HepG2 (cell line): ENCODE measurements around the gene ZNF212. TPM values are rescaled to one million over a fixed set of nuclear protein-coding genes. Genes with fewer than 3 reads are reported as not detected.

Experiments
- AKNA ChIP-seq: sonication (generic); formaldehyde crosslinking; IDR thresholded peaks from 2 replicates; pipeline ENCODE4 v1.4.0; 2020; ENCODE audit warnings: missing genetic modification reagents, borderline replicate concordance
- ATF7 ChIP-seq, 2 experiments: fragments of 450-650 bp in 1 of 2; sonication (generic) in 1 of 2; formaldehyde crosslinking in 1 of 2; IDR thresholded peaks; 2 replicates each; pipeline versions ENCODE4 v1.4.0 to v1.6.1; 2016 to 2020; ENCODE audit warnings: antibody characterized with exemption in 1 of 2, mild to moderate bottlenecking in 1 of 2, missing genetic modification reagents in 1 of 2
- CBX1 ChIP-seq: IDR thresholded peaks from one replicate; pipeline ENCODE4 v1.6.1; 2016; ENCODE audit warnings: antibody characterized with exemption, low read depth
- CEBPB ChIP-seq: IDR thresholded peaks from 2 replicates; pipeline ENCODE4 v1.6.1; 2011; ENCODE audit warnings: low read depth, low read length, improper control_type of control experiment, borderline replicate concordance
- DDIT3 ChIP-seq: sonication (generic); formaldehyde crosslinking; IDR thresholded peaks from 2 replicates; pipeline ENCODE4 v1.4.0; 2020; ENCODE audit warnings: mild to moderate bottlenecking, missing genetic modification reagents
- DMAP1 ChIP-seq: IDR thresholded peaks from 2 replicates; pipeline ENCODE4 v1.6.1; 2016
- EP300 ChIP-seq, 3 experiments: sonication (generic) in 1 of 3; formaldehyde crosslinking in 1 of 3; IDR thresholded peaks; 2 replicates each; pipeline versions ENCODE4 v1.5.1 to v1.6.1; 2011 to 2020; ENCODE audit warnings: low read depth in 2 of 3, low read length in 2 of 3, borderline replicate concordance in 1 of 3, improper control_type of control experiment in 1 of 3, mild to moderate bottlenecking in 1 of 3, missing genetic modification reagents in 1 of 3, moderate library complexity in 1 of 3
- JARID2 ChIP-seq: sonication (generic); formaldehyde crosslinking; IDR thresholded peaks from 2 replicates; pipeline ENCODE4 v1.8.1; 2023; ENCODE audit warnings: missing genetic modification reagents, inconsistent platforms; ENCODE audit not compliant: insufficient replicate concordance
- MXD3 ChIP-seq: IDR thresholded peaks from 2 replicates; pipeline ENCODE4 v1.6.1; 2016; ENCODE audit warnings: mild to moderate bottlenecking, missing biosample characterization, missing genetic modification reagents
- MXD4 ChIP-seq: IDR thresholded peaks from 2 replicates; pipeline ENCODE4 v1.6.1; 2016; ENCODE audit warnings: mild to moderate bottlenecking, missing biosample characterization, missing genetic modification reagents
- TBX2 ChIP-seq: sonication (generic); formaldehyde crosslinking; IDR thresholded peaks from 2 replicates; pipeline ENCODE4 v1.5.0; 2020; ENCODE audit warnings: missing genetic modification reagents, mild to moderate bottlenecking, borderline replicate concordance
- TCF7L2 ChIP-seq: IDR thresholded peaks from 2 replicates; pipeline ENCODE4 v1.6.1; 2011; ENCODE audit warnings: mild to moderate bottlenecking, low read depth, low read length, moderate library complexity
- TEAD3 ChIP-seq: optimal IDR thresholded peaks from 2 replicates; pipeline ENCODE3; 2016; ENCODE audit warnings: borderline replicate concordance
- ZKSCAN1 ChIP-seq: fragments of 150-350 bp; IDR thresholded peaks from 2 replicates; pipeline ENCODE4 v1.6.1; 2014; ENCODE audit warnings: low read length
- ZNF326 ChIP-seq: sonication (generic); formaldehyde crosslinking; IDR thresholded peaks from 2 replicates; pipeline ENCODE4 v1.4.0; 2020; ENCODE audit warnings: missing genetic modification reagents, borderline replicate concordance
- ZNF512 ChIP-seq: sonication (generic); formaldehyde crosslinking; IDR thresholded peaks from 2 replicates; pipeline ENCODE4 v1.4.0; 2020; ENCODE audit warnings: mild to moderate bottlenecking, missing genetic modification reagents
- ZNF75D ChIP-seq: sonication (generic); formaldehyde crosslinking; IDR thresholded peaks from 2 replicates; pipeline ENCODE4 v1.8.1; 2023; ENCODE audit warnings: missing genetic modification reagents, mild to moderate bottlenecking, borderline replicate concordance
- ZNF782 ChIP-seq: sonication (generic); formaldehyde crosslinking; IDR thresholded peaks from 2 replicates; pipeline ENCODE4 v1.4.0; 2020; ENCODE audit warnings: missing genetic modification reagents, mild to moderate bottlenecking, borderline replicate concordance
- polyA plus RNA-seq, 8 experiments: library from polyadenylated mRNA; depleted of rRNA in 3 of 8; stranded (reverse) in 7 of 8; unstranded in 1 of 8; fragments of >200 nt; fragmentation: Illumina TruSeq in 4 of 8; extraction: Trizol in 4 of 8; gene quantifications; 2 replicates each; pipeline versions ENCODE4 v1.2.1 to v1.2.3, GENCODE V29; 2011 to 2016; ENCODE audit warnings: low read depth in 4 of 8, missing spikeins in 1 of 8, mixed read lengths in 1 of 8; ENCODE audit not compliant: insufficient read depth in 1 of 8
- total RNA-seq, 5 experiments: library from RNA; depleted of rRNA; stranded (reverse); fragments of >200 nt; fragmentation: Illumina TruSeq; extraction: Trizol; gene quantifications; 2 replicates each; pipeline ENCODE4 v1.2.3, GENCODE V29; 2016; ENCODE audit warnings: low read depth in 1 of 5
- TF ChIP-seq, protein P1 (sequence below): IDR thresholded peaks from 2 replicates; pipeline ENCODE4 v1.6.1; 2016; ENCODE audit warnings: low read depth, control low read depth

The ZNF212 gene
- total and polyA plus RNA-seq, 2 of the 13 experiments (the other 11 are each of a cell fraction or from before 2014, with no cell fraction given) = 2.6 to 3.8 TPM

- TF ChIP-seq, protein P1, sequence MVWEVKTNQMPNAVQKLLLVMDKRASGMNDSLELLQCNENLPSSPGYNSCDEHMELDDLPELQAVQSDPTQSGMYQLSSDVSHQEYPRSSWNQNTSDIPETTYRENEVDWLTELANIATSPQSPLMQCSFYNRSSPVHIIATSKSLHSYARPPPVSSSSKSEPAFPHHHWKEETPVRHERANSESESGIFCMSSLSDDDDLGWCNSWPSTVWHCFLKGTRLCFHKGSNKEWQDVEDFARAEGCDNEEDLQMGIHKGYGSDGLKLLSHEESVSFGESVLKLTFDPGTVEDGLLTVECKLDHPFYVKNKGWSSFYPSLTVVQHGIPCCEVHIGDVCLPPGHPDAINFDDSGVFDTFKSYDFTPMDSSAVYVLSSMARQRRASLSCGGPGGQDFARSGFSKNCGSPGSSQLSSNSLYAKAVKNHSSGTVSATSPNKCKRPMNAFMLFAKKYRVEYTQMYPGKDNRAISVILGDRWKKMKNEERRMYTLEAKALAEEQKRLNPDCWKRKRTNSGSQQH (CRISPR knock-in tag) = 0 out of 2 replicates have a peak, but pooled peaks have one; percentile 71
- peak; percentile 91 for TF ChIP-seq TBX2 (CRISPR knock-in tag)
- TF ChIP-seq ZKSCAN1 = no peak
- peak; percentile 73 for TF ChIP-seq MXD3 (CRISPR knock-in tag)
- TF ChIP-seq ZNF782 (CRISPR knock-in tag) = no peak
- TF ChIP-seq ZNF75D (CRISPR knock-in tag) = no peak
- no peak for TF ChIP-seq ATF7 (IDR thresholded peaks at IDR 0.05)
- 0 out of 2 replicates have a peak, but pooled peaks have one; percentile 34 for TF ChIP-seq ATF7 (CRISPR knock-in tag; IDR thresholded peaks at IDR 0.05)
- TF ChIP-seq DDIT3 (CRISPR knock-in tag) = no peak
- no peak for TF ChIP-seq TCF7L2
- peak; percentile 87 for TF ChIP-seq TEAD3 (CRISPR knock-in tag)
- no peak for TF ChIP-seq CEBPB
- TF ChIP-seq CBX1 = peak; percentile 70
- peak in 1 of 2 experiments; percentile 10; a peak in 1 of 4 replicates for TF ChIP-seq EP300 (IDR thresholded peaks at IDR 0.05; ENCODE audit: low read depth in 2 of 2, low read length in 2 of 2)
- peak; percentile 40; the same call in 1 of the 2 replicates for TF ChIP-seq EP300 (CRISPR knock-in tag; IDR thresholded peaks at IDR 0.05; ENCODE audit: borderline replicate concordance)
- TF ChIP-seq ZNF326 = no peak
- TF ChIP-seq ZNF512 (CRISPR knock-in tag) = no peak
- peak; percentile 75 for TF ChIP-seq DMAP1 (CRISPR knock-in tag)
- TF ChIP-seq MXD4 (CRISPR knock-in tag) = peak; percentile 89
- no peak for TF ChIP-seq AKNA (CRISPR knock-in tag)
- TF ChIP-seq JARID2 = no peak
Measured at GRCh38 chr7:149239345-149240143, at the start of gene ZNF212 (continued).
